ENCODE data around the gene CENPP.
A peak's percentile ranks its signal among the peaks of the same experiment; 100 is the strongest.

The CENPP gene

GRCh38 chr9:92474587-92474986, 148.8 kb downstream of the CENPP start:
- no peak overlapping the region for H3K9ac ChIP-seq (ENCODE audit: low read length)

GRCh38 chr9:92476962-92477361, 151.2 kb downstream of the CENPP start:
- no peaks in the 10 kb centered on the region for H3K27me3 ChIP-seq (ENCODE audit: control insufficient read depth, insufficient read depth, low read length)
- no peak overlapping the region for H3K27ac ChIP-seq (ENCODE audit: low read depth, low read length)
- H3K4me1 ChIP-seq (ENCODE audit: control insufficient read depth, insufficient read depth, low read length) = peaks cover 22% of the 10 kb centered on the region
- H3K9ac ChIP-seq (ENCODE audit: low read length) = no peak overlapping the region
- no peak overlapping the region for H3K4me3 ChIP-seq (ENCODE audit: low read depth, low read length)
- H3K9me3 ChIP-seq (ENCODE audit: control insufficient read depth, insufficient read depth, low read depth, low read length) = no peaks in the 10 kb centered on the region
- H3K36me3 ChIP-seq (ENCODE audit: control insufficient read depth, insufficient read depth, low read length) = no peaks in the 10 kb centered on the region

More at GRCh38 chr9:92474587-92474986, 148.8 kb downstream of the CENPP start:
- Histone ChIP-seq H3K27me3 (ENCODE audit: control insufficient read depth, insufficient read depth, low read length) (no peaks in the 10 kb centered on the region), H3K9me3 (ENCODE audit: control insufficient read depth, insufficient read depth, low read depth, low read length) (no peaks in the 10 kb centered on the region), H3K4me3 (ENCODE audit: low read depth, low read length) (no peak overlapping the region), H3K27ac (ENCODE audit: low read depth, low read length) (no peak overlapping the region), H3K36me3 (ENCODE audit: control insufficient read depth, insufficient read depth, low read length) (no peaks in the 10 kb centered on the region), H3K4me1 (ENCODE audit: control insufficient read depth, insufficient read depth, low read length) (peaks cover 3% of the 10 kb centered on the region)

- no peak overlapping the region for H3K9ac ChIP-seq (ENCODE audit: low read length)
- no peak overlapping the region for H3K4me3 ChIP-seq (ENCODE audit: low read depth, low read length)
- no peaks in the 10 kb centered on the region for H3K27me3 ChIP-seq (ENCODE audit: control insufficient read depth, insufficient read depth, low read length)
- no peaks in the 10 kb centered on the region for H3K36me3 ChIP-seq (ENCODE audit: control insufficient read depth, insufficient read depth, low read length)
- H3K27ac ChIP-seq (ENCODE audit: low read depth, low read length) = no peak overlapping the region
- H3K9me3 ChIP-seq (ENCODE audit: control insufficient read depth, insufficient read depth, low read depth, low read length) = no peaks in the 10 kb centered on the region
- peaks cover 22% of the 10 kb centered on the region for H3K4me1 ChIP-seq (ENCODE audit: control insufficient read depth, insufficient read depth, low read length)
Observed at GRCh38 chr9:92478783-92479182, 153.0 kb downstream of the CENPP start.

- Histone ChIP-seq H3K4me1 (ENCODE audit: control insufficient read depth, insufficient read depth, low read length) (peaks cover 22% of the 10 kb centered on the region), H3K27me3 (ENCODE audit: control insufficient read depth, insufficient read depth, low read length) (no peaks in the 10 kb centered on the region), H3K9ac (ENCODE audit: low read length) (no peak overlapping the region), H3K9me3 (ENCODE audit: control insufficient read depth, insufficient read depth, low read depth, low read length) (no peaks in the 10 kb centered on the region), H3K36me3 (ENCODE audit: control insufficient read depth, insufficient read depth, low read length) (no peaks in the 10 kb centered on the region), H3K27ac (ENCODE audit: low read depth, low read length) (no peak overlapping the region), H3K4me3 (ENCODE audit: low read depth, low read length) (no peak overlapping the region)
Observed at GRCh38 chr9:92479346-92479745, 153.6 kb downstream of the CENPP start.

- Histone ChIP-seq H3K4me3 (ENCODE audit: low read depth, low read length) (no peak overlapping the region), H3K36me3 (ENCODE audit: control insufficient read depth, insufficient read depth, low read length) (no peaks in the 10 kb centered on the region), H3K27me3 (ENCODE audit: control insufficient read depth, insufficient read depth, low read length) (no peaks in the 10 kb centered on the region), H3K27ac (ENCODE audit: low read depth, low read length) (peak overlapping the region; percentile 74), H3K9ac (ENCODE audit: low read length) (no peak overlapping the region), H3K4me1 (ENCODE audit: control insufficient read depth, insufficient read depth, low read length) (peaks cover 22% of the 10 kb centered on the region), H3K9me3 (ENCODE audit: control insufficient read depth, insufficient read depth, low read depth, low read length) (no peaks in the 10 kb centered on the region)
Observed at GRCh38 chr9:92480291-92480771, 154.6 kb downstream of the CENPP start.

- Histone ChIP-seq H3K27ac (ENCODE audit: low read depth, low read length) (peak overlapping the region; percentile 74; the same call in 1 of the 2 replicates), H3K4me1 (ENCODE audit: control insufficient read depth, insufficient read depth, low read length) (peaks cover 22% of the 10 kb centered on the region), H3K9ac (ENCODE audit: low read length) (peak overlapping the region; percentile 25)
Observed at GRCh38 chr9:92480986-92481633, 155.4 kb downstream of the CENPP start.

GRCh38 chr9:92482329-92482728, 156.6 kb downstream of the CENPP start, which contains the start of gene ASPN:
Gene ASPN (minus strand): TSS chr9:92482506.
- Histone ChIP-seq H3K4me1 (ENCODE audit: control insufficient read depth, insufficient read depth, low read length) (peaks cover 22% of the 10 kb centered on the region), H3K27me3 (ENCODE audit: control insufficient read depth, insufficient read depth, low read length) (no peaks in the 10 kb centered on the region), H3K36me3 (ENCODE audit: control insufficient read depth, insufficient read depth, low read length) (no peaks in the 10 kb centered on the region), H3K9ac (ENCODE audit: low read length) (no peak within 1 kb of the TSS), H3K27ac (ENCODE audit: low read depth, low read length) (peak within 1 kb of the TSS; percentile 74; the same call in 1 of the 2 replicates), H3K9me3 (ENCODE audit: control insufficient read depth, insufficient read depth, low read depth, low read length) (no peaks in the 10 kb centered on the region), H3K4me3 (ENCODE audit: low read depth, low read length) (no peak within 1 kb of the TSS)

More at GRCh38 chr9:92480986-92481633, 155.4 kb downstream of the CENPP start:
- 0 out of 2 replicates have a peak overlapping the region, but pooled peaks have one; percentile 9 for H3K4me3 ChIP-seq (ENCODE audit: low read depth, low read length)
- no peaks in the 10 kb centered on the region for H3K27me3 ChIP-seq (ENCODE audit: control insufficient read depth, insufficient read depth, low read length)
- H3K9me3 ChIP-seq (ENCODE audit: control insufficient read depth, insufficient read depth, low read depth, low read length) = no peaks in the 10 kb centered on the region
- no peaks in the 10 kb centered on the region for H3K36me3 ChIP-seq (ENCODE audit: control insufficient read depth, insufficient read depth, low read length)

- Histone ChIP-seq H3K27ac (ENCODE audit: low read depth, low read length) (no peak overlapping the region), H3K36me3 (ENCODE audit: control insufficient read depth, insufficient read depth, low read length) (no peaks in the 10 kb centered on the region)
Observed at GRCh38 chr9:92482805-92483204, 157.1 kb downstream of the CENPP start.

GRCh38 chr9:92483627-92484545, 158.1 kb downstream of the CENPP start:
- Histone ChIP-seq H3K36me3 (ENCODE audit: control insufficient read depth, insufficient read depth, low read length) (no peaks in the 10 kb centered on the region), H3K9ac (ENCODE audit: low read length) (no peak overlapping the region), H3K4me3 (ENCODE audit: low read depth, low read length) (no peak overlapping the region), H3K27me3 (ENCODE audit: control insufficient read depth, insufficient read depth, low read length) (no peaks in the 10 kb centered on the region), H3K9me3 (ENCODE audit: control insufficient read depth, insufficient read depth, low read depth, low read length) (no peaks in the 10 kb centered on the region), H3K4me1 (ENCODE audit: control insufficient read depth, insufficient read depth, low read length) (peaks cover 22% of the 10 kb centered on the region), H3K27ac (ENCODE audit: low read depth, low read length) (no peak overlapping the region)

More at GRCh38 chr9:92482805-92483204, 157.1 kb downstream of the CENPP start:
- H3K9me3 ChIP-seq (ENCODE audit: control insufficient read depth, insufficient read depth, low read depth, low read length) = no peaks in the 10 kb centered on the region
- no peaks in the 10 kb centered on the region for H3K27me3 ChIP-seq (ENCODE audit: control insufficient read depth, insufficient read depth, low read length)
- peaks cover 22% of the 10 kb centered on the region for H3K4me1 ChIP-seq (ENCODE audit: control insufficient read depth, insufficient read depth, low read length)
- no peak overlapping the region for H3K4me3 ChIP-seq (ENCODE audit: low read depth, low read length)
- H3K9ac ChIP-seq (ENCODE audit: low read length) = no peak overlapping the region

GRCh38 chr9:92484563-92484962, 158.8 kb downstream of the CENPP start:
- Histone ChIP-seq H3K9ac (ENCODE audit: low read length) (no peak overlapping the region), H3K4me3 (ENCODE audit: low read depth, low read length) (no peak overlapping the region), H3K9me3 (ENCODE audit: control insufficient read depth, insufficient read depth, low read depth, low read length) (no peaks in the 10 kb centered on the region), H3K27ac (ENCODE audit: low read depth, low read length) (no peak overlapping the region), H3K27me3 (ENCODE audit: control insufficient read depth, insufficient read depth, low read length) (no peaks in the 10 kb centered on the region), H3K4me1 (ENCODE audit: control insufficient read depth, insufficient read depth, low read length) (peaks cover 19% of the 10 kb centered on the region), H3K36me3 (ENCODE audit: control insufficient read depth, insufficient read depth, low read length) (no peaks in the 10 kb centered on the region)

GRCh38 chr9:92486371-92486770, 160.6 kb downstream of the CENPP start:
- Histone ChIP-seq H3K27ac (ENCODE audit: low read depth, low read length) (no peak overlapping the region), H3K4me1 (ENCODE audit: control insufficient read depth, insufficient read depth, low read length) (peaks cover 4% of the 10 kb centered on the region), H3K9me3 (ENCODE audit: control insufficient read depth, insufficient read depth, low read depth, low read length) (no peaks in the 10 kb centered on the region), H3K36me3 (ENCODE audit: control insufficient read depth, insufficient read depth, low read length) (no peaks in the 10 kb centered on the region), H3K27me3 (ENCODE audit: control insufficient read depth, insufficient read depth, low read length) (no peaks in the 10 kb centered on the region), H3K9ac (ENCODE audit: low read length) (no peak overlapping the region), H3K4me3 (ENCODE audit: low read depth, low read length) (no peak overlapping the region)
